Activated CD4-positive, alpha-beta T cell treated with anti-CD3 and anti-CD28 coated beads, Interleukin-2, amount 10 ng/mL, durations not matched to agents 7 days and 5 days (primary cell): ENCODE data around the gene KRT14. TPM values are rescaled to one million over a fixed set of nuclear protein-coding genes. Genes with fewer than 3 reads are reported as not detected.
"Not testable (repeated sequence)": the region's sequence is repeated elsewhere in the genome, so short reads cannot be mapped to it uniquely, and the experiment has no call there.

Source experiments
- CTCF ChIA-PET: fragments of 350-600 bp; sonication (Branson Sonifier 250); formaldehyde crosslinking; loops from one replicate; lab custom pipeline; 2021; ENCODE audit warnings: antibody characterized with exemption; lab: Charles Lee
- POLR2A ChIA-PET: fragments of 350-600 bp; sonication (Branson Sonifier 250); formaldehyde crosslinking; loops from one replicate; lab custom pipeline; 2021; ENCODE audit warnings: antibody characterized with exemption; lab: Charles Lee
- DNase-seq: peaks from one replicate; pipeline ENCODE4 v3.0.0-alpha.2; 2020
- H3K27ac Mint-ChIP-seq: one replicate; pipeline ENCODE4 v1.8.0; 2021; ENCODE audit warnings: mild to moderate bottlenecking, moderate library complexity, mixed read lengths
- H3K27me3 Mint-ChIP-seq: one replicate; pipeline ENCODE4 v1.8.0; 2021; ENCODE audit warnings: mixed read lengths
- H3K36me3 Mint-ChIP-seq: one replicate; pipeline ENCODE4 v1.8.0; 2021; ENCODE audit warnings: low read depth, mixed read lengths
- H3K4me1 Mint-ChIP-seq: one replicate; pipeline ENCODE4 v1.8.0; 2021; ENCODE audit warnings: mixed read lengths
- H3K4me3 Mint-ChIP-seq: one replicate; pipeline ENCODE4 v1.8.0; 2021; ENCODE audit warnings: mild to moderate bottlenecking, moderate library complexity, mixed read lengths
- H3K9me3 Mint-ChIP-seq: one replicate; pipeline ENCODE4 v1.8.0; 2021; ENCODE audit warnings: mixed read lengths
- total RNA-seq, 2 experiments: library from RNA; stranded (reverse); gene quantifications; one replicate each; pipeline ENCODE4 v1.2.3, GENCODE V29; 2021

The KRT14 gene
- total RNA-seq, 2 experiments from 2014 or later = not detected

- no peaks in the 10 kb centered on the region for H3K36me3 Mint-ChIP-seq
- H3K27me3 Mint-ChIP-seq = peaks cover 6% of the 10 kb centered on the region
- H3K4me1 Mint-ChIP-seq = no peaks in the 10 kb centered on the region
- ChIA-PET POLR2A (no interaction called here), CTCF (interaction anchor here (1.0 to 1.3 kb wide), 2 partner anchors 8 to 77 kb away, joined by 3 to 4 read pairs; no protein-coding TSS in a partner anchor)
- no peak for DNase-seq
- H3K9me3 Mint-ChIP-seq = no peaks in the 10 kb centered on the region
- no peak overlapping the region for H3K27ac Mint-ChIP-seq
- no peak overlapping the region for H3K4me3 Mint-ChIP-seq
These were observed 1.2 kb downstream of the KRT14 start for GRCh38 chr17:41585301-41586056.

- DNase-seq, POLR2A ChIA-PET, H3K9me3 Mint-ChIP-seq, H3K36me3 Mint-ChIP-seq, H3K4me1 Mint-ChIP-seq, H3K4me3 Mint-ChIP-seq, H3K27ac Mint-ChIP-seq: not testable (repeated sequence)
- CTCF ChIA-PET = interaction anchor here (0.9 to 1.5 kb wide), 3 partner anchors 9 to 64 kb away, joined by 4 read pairs; no protein-coding TSS in a partner anchor
- H3K27me3 Mint-ChIP-seq = peaks cover 14% of the 10 kb centered on the region
These were observed 2.3 kb downstream of the KRT14 start for GRCh38 chr17:41584331-41584927.

GRCh38 chr17:41583137-41584127 is 3.3 kb downstream of the KRT14 start:
- H3K9me3 Mint-ChIP-seq = no peaks in the 10 kb centered on the region
- no peaks in the 10 kb centered on the region for H3K36me3 Mint-ChIP-seq
- ChIA-PET CTCF (interaction anchor here (1.2 to 1.5 kb wide), 2 partner anchors 16 to 35 kb away, joined by 3 to 4 read pairs; no protein-coding TSS in a partner anchor), POLR2A (no interaction called here)
- H3K27me3 Mint-ChIP-seq = peaks cover 18% of the 10 kb centered on the region
- no peak for DNase-seq
- no peaks in the 10 kb centered on the region for H3K4me1 Mint-ChIP-seq
- H3K27ac Mint-ChIP-seq = no peak overlapping the region
- H3K4me3 Mint-ChIP-seq = no peak overlapping the region

- CTCF ChIA-PET = interaction anchor here (0.6 to 1.2 kb wide), 2 partner anchors 15 to 591 kb away, joined by 3 read pairs; no protein-coding TSS in a partner anchor
- H3K27ac Mint-ChIP-seq, H3K36me3 Mint-ChIP-seq, DNase-seq, H3K4me3 Mint-ChIP-seq, H3K9me3 Mint-ChIP-seq, POLR2A ChIA-PET, H3K4me1 Mint-ChIP-seq: not testable (repeated sequence)
- peaks cover 25% of the 10 kb centered on the region for H3K27me3 Mint-ChIP-seq
These were observed 4.4 kb downstream of the KRT14 start for GRCh38 chr17:41582061-41582968.

- Mint-ChIP-seq H3K27me3 (peaks cover 27% of the 10 kb centered on the region), H3K9me3 (no peaks in the 10 kb centered on the region), H3K36me3 (no peaks in the 10 kb centered on the region), H3K4me1 (no peaks in the 10 kb centered on the region), H3K4me3 (no peak overlapping the region), H3K27ac (no peak overlapping the region)
- ChIA-PET POLR2A (interaction anchor here (0.7 kb wide), 1 partner anchor 349 kb away, joined by 4 read pairs; the partner anchor contains the start of gene ODAD4), CTCF (interaction anchor here (1.4 kb wide), 1 partner anchor 67 kb away, joined by 6 read pairs; no protein-coding TSS in a partner anchor)
- no peak for DNase-seq
These were observed 5.2 kb downstream of the KRT14 start for GRCh38 chr17:41581366-41582060.

GRCh38 chr17:41580687-41581365 is 5.9 kb downstream of the KRT14 start:
- no peaks in the 10 kb centered on the region for H3K36me3 Mint-ChIP-seq
- peaks cover 27% of the 10 kb centered on the region for H3K27me3 Mint-ChIP-seq
- no peaks in the 10 kb centered on the region for H3K4me1 Mint-ChIP-seq
- no peak for DNase-seq
- no peak overlapping the region for H3K27ac Mint-ChIP-seq
- H3K4me3 Mint-ChIP-seq = no peak overlapping the region
- ChIA-PET POLR2A (interaction anchor here (0.7 kb wide), 1 partner anchor 350 kb away, joined by 4 read pairs; the partner anchor contains the start of gene ODAD4), CTCF (interaction anchor here (1.4 kb wide), 1 partner anchor 68 kb away, joined by 6 read pairs; no protein-coding TSS in a partner anchor)
- H3K9me3 Mint-ChIP-seq = no peaks in the 10 kb centered on the region

GRCh38 chr17:41580244-41580575 is 6.5 kb downstream of the KRT14 start:
- DNase-seq = no peak
- H3K27ac Mint-ChIP-seq = no peak overlapping the region
- peaks cover 31% of the 10 kb centered on the region for H3K27me3 Mint-ChIP-seq
- H3K4me1 Mint-ChIP-seq = no peaks in the 10 kb centered on the region
- H3K9me3 Mint-ChIP-seq = no peaks in the 10 kb centered on the region
- H3K4me3 Mint-ChIP-seq = no peak overlapping the region
- POLR2A ChIA-PET = no interaction called here
- no peaks in the 10 kb centered on the region for H3K36me3 Mint-ChIP-seq
- CTCF ChIA-PET = interaction anchor here (0.7 to 2.8 kb wide), 7 partner anchors 9 to 83 kb away, joined by 3 to 18 read pairs (median 4); no protein-coding TSS in a partner anchor

- CTCF ChIA-PET = interaction anchor here (0.6 to 2.8 kb wide), 8 partner anchors 9 to 141 kb away, joined by 3 to 18 read pairs (median 4); no protein-coding TSS in a partner anchor
- Mint-ChIP-seq H3K4me1 (no peaks in the 10 kb centered on the region), H3K36me3 (no peaks in the 10 kb centered on the region), H3K4me3 (no peak overlapping the region), H3K27me3 (peaks cover 33% of the 10 kb centered on the region), H3K27ac (no peak overlapping the region), H3K9me3 (no peaks in the 10 kb centered on the region)
- DNase-seq = peak; percentile 80
- POLR2A ChIA-PET = no interaction called here
These were observed 7.0 kb downstream of the KRT14 start for GRCh38 chr17:41579484-41580243.

- Mint-ChIP-seq H3K36me3 (no peaks in the 10 kb centered on the region), H3K27ac (no peak overlapping the region), H3K4me3 (no peak overlapping the region), H3K9me3 (no peaks in the 10 kb centered on the region), H3K4me1 (no peaks in the 10 kb centered on the region), H3K27me3 (peaks cover 33% of the 10 kb centered on the region)
- POLR2A ChIA-PET = no interaction called here
- DNase-seq = no peak
- CTCF ChIA-PET = interaction anchor here (1.0 to 2.8 kb wide), 6 partner anchors 8 to 84 kb away, joined by 3 to 18 read pairs (median 4); no protein-coding TSS in a partner anchor
These were observed 7.7 kb downstream of the KRT14 start for GRCh38 chr17:41578971-41579370.

- Mint-ChIP-seq H3K9me3 (no peaks in the 10 kb centered on the region), H3K4me1 (no peaks in the 10 kb centered on the region), H3K27ac (no peak overlapping the region), H3K27me3 (peaks cover 33% of the 10 kb centered on the region), H3K36me3 (no peaks in the 10 kb centered on the region), H3K4me3 (no peak overlapping the region)
- ChIA-PET POLR2A (no interaction called here), CTCF (interaction anchor here (0.8 to 2.8 kb wide), 4 partner anchors 21 to 84 kb away, joined by 3 to 18 read pairs (median 5); no protein-coding TSS in a partner anchor)
- DNase-seq = no peak
These were observed 8.2 kb downstream of the KRT14 start for GRCh38 chr17:41578538-41578937.
